Parathyroid adenoma (tissue), 2 donors: ENCODE results near the gene TMEM269.

Experiments
- H2AFZ ChIP-seq: fragments of 300-600 bp; sonication (generic); one replicate; pipeline ENCODE4 v1.7.0; 2017; ENCODE audit warnings: antibody characterized with exemption, mild to moderate bottlenecking
- H3K27ac ChIP-seq: fragments of 300-600 bp; sonication (generic); one replicate; pipeline ENCODE4 v1.7.0; 2017
- H3K27me3 ChIP-seq: fragments of 300-600 bp; sonication (generic); one replicate; pipeline ENCODE4 v1.7.0; 2017; ENCODE audit warnings: low read length; ENCODE audit not compliant: control insufficient read depth, insufficient read depth
- H3K36me3 ChIP-seq: fragments of 300-600 bp; sonication (generic); one replicate; pipeline ENCODE4 v1.7.0; 2017; ENCODE audit warnings: low read length; ENCODE audit not compliant: control insufficient read depth, insufficient read depth
- H3K4me1 ChIP-seq: fragments of 300-600 bp; sonication (generic); one replicate; pipeline ENCODE4 v1.7.0; 2017; ENCODE audit warnings: control low read depth
- H3K4me2 ChIP-seq: fragments of 300-600 bp; sonication (generic); one replicate; pipeline ENCODE4 v1.7.0; 2017; ENCODE audit warnings: low read length
- H3K4me3 ChIP-seq: fragments of 300-600 bp; sonication (generic); one replicate; pipeline ENCODE4 v1.7.0; 2017; ENCODE audit warnings: low read depth, low read length
- H3K79me2 ChIP-seq: fragments of 300-600 bp; sonication (generic); one replicate; pipeline ENCODE4 v1.7.0; 2017; ENCODE audit warnings: control low read depth
- H3K9ac ChIP-seq: fragments of 300-600 bp; sonication (generic); one replicate; pipeline ENCODE4 v1.7.0; 2017; ENCODE audit warnings: mild to moderate bottlenecking
- H3K9me3 ChIP-seq: fragments of 300-600 bp; sonication (generic); one replicate; pipeline ENCODE4 v1.7.0; 2017; ENCODE audit warnings: low read length; ENCODE audit not compliant: control insufficient read depth
- CTCF ChIP-seq: fragments of 300-600 bp; sonication (generic); IDR thresholded peaks from one replicate; pipeline ENCODE4 v1.7.0; 2017; ENCODE audit warnings: antibody characterized with exemption, mild to moderate bottlenecking
- donor health status: primary hyperparathyroidism.

Gene TMEM269

GRCh38 chr1:42757892-42758275, 26.9 kb upstream of the TMEM269 start:
- Histone ChIP-seq H3K4me2 (no peak overlapping the region), H3K9me3 (no peaks in the 10 kb centered on the region), H3K27ac (no peak overlapping the region), H3K79me2 (no peaks in the 10 kb centered on the region), H3K4me1 (no peaks in the 10 kb centered on the region), H2AFZ (no peak overlapping the region), H3K4me3 (no peak overlapping the region), H3K27me3 (no peaks in the 10 kb centered on the region), H3K36me3 (no peaks in the 10 kb centered on the region), H3K9ac (no peak overlapping the region)
- TF ChIP-seq CTCF = no peak

GRCh38 chr1:42758641-42759040, 26.1 kb upstream of the TMEM269 start:
- Histone ChIP-seq H3K79me2 (no peaks in the 10 kb centered on the region), H3K9me3 (no peaks in the 10 kb centered on the region), H2AFZ (no peak overlapping the region), H3K4me2 (no peak overlapping the region), H3K27me3 (no peaks in the 10 kb centered on the region), H3K4me1 (no peaks in the 10 kb centered on the region), H3K9ac (no peak overlapping the region), H3K27ac (no peak overlapping the region), H3K4me3 (no peak overlapping the region), H3K36me3 (no peaks in the 10 kb centered on the region)
- no peak for TF ChIP-seq CTCF

- Histone ChIP-seq H3K27ac (no peak overlapping the region), H3K9me3 (no peaks in the 10 kb centered on the region), H3K9ac (no peak overlapping the region), H3K79me2 (no peaks in the 10 kb centered on the region), H3K4me2 (no peak overlapping the region), H3K27me3 (no peaks in the 10 kb centered on the region), H2AFZ (no peak overlapping the region), H3K4me3 (no peak overlapping the region), H3K36me3 (no peaks in the 10 kb centered on the region), H3K4me1 (no peaks in the 10 kb centered on the region)
- no peak for TF ChIP-seq CTCF
Observed at GRCh38 chr1:42759114-42759513, 25.7 kb upstream of the TMEM269 start.

GRCh38 chr1:42761567-42761966, 23.2 kb upstream of the TMEM269 start:
- TF ChIP-seq CTCF = no peak
- Histone ChIP-seq H3K9ac (no peak overlapping the region), H2AFZ (no peak overlapping the region), H3K27ac (no peak overlapping the region), H3K27me3 (no peaks in the 10 kb centered on the region), H3K79me2 (no peaks in the 10 kb centered on the region), H3K36me3 (no peaks in the 10 kb centered on the region), H3K4me1 (peaks cover 5% of the 10 kb centered on the region), H3K4me3 (no peak overlapping the region), H3K4me2 (no peak overlapping the region), H3K9me3 (no peaks in the 10 kb centered on the region)

DNA sequence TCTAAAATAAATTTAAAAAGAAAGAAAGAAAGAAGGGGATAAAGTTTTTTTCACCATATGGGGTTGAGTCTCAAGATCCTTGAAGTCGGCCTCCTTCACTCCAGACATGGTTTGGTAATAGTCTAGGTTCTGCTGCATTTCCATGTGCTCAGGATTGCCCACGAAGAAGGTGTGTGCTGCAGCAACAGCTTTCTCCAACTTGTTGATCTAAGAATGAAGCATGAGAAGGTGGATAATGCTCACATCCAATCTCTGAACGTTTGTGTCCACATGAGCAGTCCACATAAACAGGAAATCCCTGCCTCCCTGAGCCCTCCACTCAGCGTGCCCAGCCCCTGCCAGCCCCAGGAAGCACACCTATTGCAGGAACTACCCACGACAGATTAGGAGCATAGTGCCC, 22.5 kb upstream of the TMEM269 start:
- H3K79me2 ChIP-seq = no peaks in the 10 kb centered on the region
- no peaks in the 10 kb centered on the region for H3K27me3 ChIP-seq
- H3K9ac ChIP-seq = no peak overlapping the region
- H2AFZ ChIP-seq = no peak overlapping the region
- TF ChIP-seq CTCF = no peak
- peaks cover 5% of the 10 kb centered on the region for H3K4me1 ChIP-seq
- H3K4me3 ChIP-seq = no peak overlapping the region
- no peak overlapping the region for H3K27ac ChIP-seq
- H3K4me2 ChIP-seq = no peak overlapping the region
- H3K36me3 ChIP-seq = no peaks in the 10 kb centered on the region
- no peaks in the 10 kb centered on the region for H3K9me3 ChIP-seq
